HG02973 (cell line): ENCODE data around the gene ACKR4.
"Not testable (repeated sequence)": the region's sequence is repeated elsewhere in the genome, so short reads cannot be mapped to it uniquely, and the experiment has no call there.

Experiments
- ATAC-seq: cut with Tn5 transposase; IDR thresholded peaks from one replicate; pipeline ENCODE4 v1.9.1; 2021; ENCODE audit warnings: moderate library complexity; ENCODE audit not compliant: unreplicated experiment

The ACKR4 gene

DNA sequence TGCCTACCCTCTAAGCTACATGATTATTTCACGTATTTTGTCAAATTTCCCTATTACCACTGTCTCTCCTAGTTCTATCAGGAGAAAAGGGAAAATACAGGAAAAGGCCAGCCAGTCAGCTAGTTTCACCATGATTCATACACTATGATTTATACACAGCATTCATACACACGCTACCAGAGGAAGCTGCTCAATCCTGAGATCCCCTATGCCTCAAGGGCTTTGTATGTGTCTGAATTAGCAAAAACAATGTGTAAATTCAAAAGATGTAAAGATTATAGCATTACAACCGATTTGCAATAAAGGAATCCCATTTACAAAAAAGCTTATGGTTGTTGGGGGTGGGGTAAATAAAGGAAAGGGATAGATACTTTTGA, 3.1 kb upstream of the ACKR4 start:
- no peak for ATAC-seq

DNA sequence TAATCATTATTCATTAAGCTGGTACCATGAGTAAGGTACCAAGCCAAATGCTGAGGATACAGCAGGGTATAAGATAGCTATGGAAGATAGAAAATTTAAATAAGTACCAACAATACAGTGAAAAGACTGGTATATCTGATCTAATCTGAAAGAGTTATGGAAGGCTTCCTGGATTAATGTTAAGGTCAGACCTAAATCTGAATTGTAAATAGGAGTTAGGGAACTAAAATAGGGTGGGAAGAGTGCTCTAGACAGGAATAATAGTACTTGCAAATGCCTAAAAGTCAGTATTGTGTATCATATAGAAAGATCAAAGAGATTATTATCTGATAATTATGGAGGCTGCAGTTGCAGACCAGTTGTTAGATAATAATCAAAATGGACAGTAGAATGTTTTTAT, 2.6 kb upstream of the ACKR4 start:
- ATAC-seq, result no peak

DNA sequence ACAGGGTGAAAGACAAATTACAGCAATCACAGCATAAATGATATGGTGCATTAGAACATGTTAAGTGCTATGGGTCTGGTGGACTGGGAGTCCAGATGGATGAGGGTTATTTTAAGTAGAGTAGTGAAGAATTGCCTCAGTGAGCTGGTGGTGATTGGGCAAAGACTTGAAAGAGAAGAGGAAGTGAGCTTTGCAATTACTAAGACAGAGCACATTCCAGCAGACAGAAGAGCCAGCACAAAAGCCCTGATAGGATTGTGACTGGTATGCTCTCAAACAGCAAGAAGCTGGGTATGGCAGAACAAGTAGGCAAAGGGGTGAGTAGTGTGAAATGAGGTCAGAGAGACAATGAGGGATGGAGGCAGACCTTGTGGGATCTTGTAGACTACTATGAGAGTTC, 2.1 kb upstream of the ACKR4 start:
- no peak for ATAC-seq

DNA sequence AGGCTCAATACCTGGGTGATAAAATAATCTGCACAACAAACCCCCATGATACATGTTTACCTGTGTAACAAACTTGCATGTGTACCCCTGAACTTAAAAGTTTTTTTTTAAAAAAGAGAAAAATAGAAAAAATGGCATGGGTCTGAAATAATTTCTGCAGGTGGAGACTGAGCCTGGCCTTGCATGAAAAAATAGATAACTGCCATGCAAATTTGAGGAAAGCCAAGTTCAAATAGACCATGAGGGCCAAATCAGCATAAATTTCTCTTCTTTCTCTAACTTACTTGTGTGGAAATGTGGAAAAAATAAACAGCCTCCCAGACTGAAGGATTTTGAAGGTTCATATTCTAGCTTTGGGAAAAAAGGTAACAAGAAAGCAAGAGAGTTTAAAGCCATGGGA, 744 bp upstream of the ACKR4 start:
- no peak for ATAC-seq

DNA sequence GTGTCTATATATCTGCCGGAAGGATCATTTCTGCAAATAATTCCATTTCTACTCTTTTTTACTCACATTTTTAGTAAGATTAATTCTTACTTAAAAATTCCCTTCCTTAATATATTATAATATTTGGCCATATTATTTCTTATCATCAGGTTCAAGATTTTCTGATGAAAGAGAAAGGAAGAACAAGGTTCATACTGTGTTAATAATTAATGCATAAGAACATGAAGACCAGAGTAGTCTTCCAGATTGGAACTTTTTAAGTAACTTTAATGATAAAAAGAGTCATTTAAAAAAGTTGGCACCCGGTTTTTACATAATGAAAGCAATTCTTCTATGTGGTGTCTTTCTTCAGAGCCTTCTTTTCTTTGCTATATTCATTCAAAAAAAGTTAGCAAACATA, 590 bp downstream of the ACKR4 start:
- ATAC-seq, result no peak

DNA sequence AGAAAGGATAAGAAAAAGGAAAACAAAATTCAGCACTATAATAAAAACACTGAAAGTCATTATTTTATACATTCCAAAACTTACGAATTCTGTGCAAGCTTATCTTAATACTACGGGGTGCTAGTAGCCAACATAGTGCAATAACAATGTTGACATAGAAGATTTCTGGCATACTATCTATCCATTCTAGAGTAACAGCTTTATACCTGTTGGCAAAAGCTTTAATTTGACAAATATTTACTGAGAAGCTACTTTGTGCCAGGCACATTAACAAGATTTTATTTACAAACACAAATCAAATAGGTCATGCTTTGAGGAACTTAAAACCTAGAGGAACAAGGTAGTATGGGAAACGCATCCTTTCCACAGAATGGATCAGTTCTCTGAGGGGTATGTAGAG, 1.1 kb downstream of the ACKR4 start:
- no peak for ATAC-seq

DNA sequence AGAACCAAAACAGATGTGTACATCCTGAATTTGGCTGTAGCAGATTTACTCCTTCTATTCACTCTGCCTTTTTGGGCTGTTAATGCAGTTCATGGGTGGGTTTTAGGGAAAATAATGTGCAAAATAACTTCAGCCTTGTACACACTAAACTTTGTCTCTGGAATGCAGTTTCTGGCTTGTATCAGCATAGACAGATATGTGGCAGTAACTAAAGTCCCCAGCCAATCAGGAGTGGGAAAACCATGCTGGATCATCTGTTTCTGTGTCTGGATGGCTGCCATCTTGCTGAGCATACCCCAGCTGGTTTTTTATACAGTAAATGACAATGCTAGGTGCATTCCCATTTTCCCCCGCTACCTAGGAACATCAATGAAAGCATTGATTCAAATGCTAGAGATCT, 3.5 kb downstream of the ACKR4 start:
- ATAC-seq, result not testable (repeated sequence)

DNA sequence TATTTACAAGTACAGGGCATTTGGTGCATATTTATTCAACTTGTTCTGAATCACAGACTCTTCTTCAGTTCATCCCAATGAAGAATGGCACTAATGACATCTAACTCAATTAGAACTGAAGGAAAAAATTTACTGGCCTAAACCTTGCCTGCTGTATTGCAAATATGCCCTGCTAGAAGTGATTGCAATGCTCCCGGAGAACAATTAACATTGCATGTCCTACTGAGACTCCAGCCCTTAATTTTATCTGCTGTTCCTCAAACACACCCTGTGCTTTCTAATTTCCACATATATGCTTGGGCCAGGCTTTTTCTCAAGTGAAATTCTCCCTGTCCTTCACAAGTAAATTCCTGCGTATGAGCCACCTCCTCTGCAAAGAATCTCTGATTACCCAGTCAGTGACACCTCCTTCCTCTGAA, 8.3 kb downstream of the ACKR4 start:
- ATAC-seq, result no peak

DNA sequence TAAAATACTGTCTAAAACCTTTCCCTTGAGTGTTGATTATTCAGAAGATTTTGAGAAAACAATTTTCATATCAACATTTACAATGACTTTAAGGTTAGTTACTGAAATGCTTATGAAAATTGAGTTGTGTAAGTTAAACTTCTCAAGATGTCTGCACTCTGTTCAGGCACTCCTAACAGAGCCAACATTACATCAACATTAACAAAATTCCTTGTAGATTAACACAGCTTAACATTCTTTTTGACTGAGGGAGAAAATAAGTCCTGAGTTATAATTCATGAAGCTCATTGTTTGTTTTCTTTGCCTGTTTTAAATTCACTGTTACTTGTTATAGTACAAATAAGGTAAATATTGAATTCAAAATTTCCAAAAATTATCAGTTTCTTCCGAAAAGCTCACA, 9.0 kb downstream of the ACKR4 start:
- ATAC-seq, result no peak

DNA sequence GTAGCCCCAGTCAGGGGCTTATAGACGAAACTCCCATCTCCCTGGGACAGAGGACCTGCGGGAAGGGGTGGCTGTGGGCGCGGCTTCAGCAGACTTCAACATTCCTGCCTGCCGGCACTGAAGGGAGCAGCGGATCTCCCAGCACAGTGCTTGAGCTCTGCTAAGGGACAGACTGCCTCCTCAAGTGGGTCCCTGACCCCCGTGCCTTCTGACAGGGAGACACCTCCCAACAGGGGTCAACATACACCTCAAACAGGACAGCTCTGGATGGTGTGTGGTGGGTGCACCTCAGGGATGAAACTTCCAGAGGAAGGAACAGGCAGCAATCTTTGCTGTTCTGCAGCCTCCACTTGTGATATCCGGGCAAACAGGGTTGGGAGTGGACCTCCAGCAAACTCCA, 9.6 kb downstream of the ACKR4 start:
- ATAC-seq, result not testable (repeated sequence)

DNA sequence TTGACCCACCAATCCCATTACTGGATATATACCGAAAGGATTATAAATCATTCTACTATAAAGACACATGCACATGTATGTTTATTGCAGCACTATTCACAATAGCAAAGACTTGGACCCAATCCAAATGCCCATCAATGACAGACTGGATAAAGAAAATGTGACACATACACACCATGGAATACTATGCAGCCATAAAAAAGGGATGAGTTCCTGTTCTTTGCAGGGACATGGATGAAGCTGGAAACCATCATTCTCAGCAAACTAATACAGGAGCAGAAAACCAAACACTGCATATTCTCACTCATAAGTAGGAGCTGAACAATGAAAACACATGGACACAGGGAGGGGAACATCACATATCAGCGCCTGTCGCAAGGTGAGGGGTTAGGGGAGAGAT, 18.2 kb downstream of the ACKR4 start:
- ATAC-seq, result not testable (repeated sequence)

DNA sequence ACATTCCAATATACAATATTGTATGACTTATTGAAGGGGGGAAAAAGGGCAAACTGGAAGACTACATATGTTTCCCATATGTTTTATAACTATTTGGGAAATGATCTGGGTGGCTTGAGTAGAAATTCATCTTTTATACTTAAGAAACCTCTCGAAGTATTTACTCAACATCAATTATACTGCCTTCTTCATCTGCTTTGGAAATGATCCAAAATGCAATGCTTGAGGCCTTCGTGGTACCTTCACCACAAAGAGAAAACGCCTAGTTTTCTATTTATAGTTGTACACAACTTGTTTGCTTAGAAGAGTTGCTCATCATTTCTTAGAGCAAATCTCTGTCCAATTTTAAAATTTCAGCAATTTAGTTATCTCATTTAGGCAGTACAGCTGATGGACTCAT, 18.8 kb downstream of the ACKR4 start:
- no peak for ATAC-seq

DNA sequence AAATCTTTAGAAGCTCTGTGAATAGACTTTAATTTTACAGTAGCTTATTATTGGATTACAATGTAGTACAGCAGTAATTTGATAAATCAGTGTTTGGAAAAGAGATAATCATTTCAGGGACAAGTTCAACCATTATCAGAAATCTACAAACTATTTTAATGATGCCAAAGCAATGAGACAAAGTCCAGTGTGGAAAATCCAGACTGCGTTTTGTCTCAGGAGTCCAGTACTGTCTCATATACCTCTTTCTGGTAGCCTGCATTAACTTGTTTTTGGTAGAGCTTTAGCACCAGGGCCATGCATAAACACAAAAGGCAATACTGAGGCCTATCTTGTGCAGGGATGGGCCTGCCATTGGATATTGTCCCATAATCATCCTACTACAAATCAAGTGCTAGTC, 19.7 kb downstream of the ACKR4 start:
- no peak for ATAC-seq

DNA sequence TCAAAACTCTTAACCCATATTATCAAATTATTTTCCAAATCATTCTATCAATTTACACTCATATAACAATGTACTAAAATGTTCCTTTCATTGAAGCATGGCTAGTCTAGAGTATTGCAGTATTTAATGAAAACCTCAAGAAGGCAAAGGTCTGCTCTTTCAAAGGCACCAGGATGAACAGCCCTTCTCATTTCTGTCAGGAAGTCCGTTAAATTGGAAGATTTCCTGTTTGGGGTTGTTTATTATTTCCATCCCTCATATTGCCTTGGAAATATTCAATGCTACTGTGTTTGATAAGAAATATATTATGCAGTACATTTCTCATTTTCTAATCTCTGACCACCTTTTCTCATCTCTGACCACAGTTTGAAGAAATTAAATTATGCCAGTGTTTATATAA, 25.1 kb downstream of the ACKR4 start:
- no peak for ATAC-seq

DNA sequence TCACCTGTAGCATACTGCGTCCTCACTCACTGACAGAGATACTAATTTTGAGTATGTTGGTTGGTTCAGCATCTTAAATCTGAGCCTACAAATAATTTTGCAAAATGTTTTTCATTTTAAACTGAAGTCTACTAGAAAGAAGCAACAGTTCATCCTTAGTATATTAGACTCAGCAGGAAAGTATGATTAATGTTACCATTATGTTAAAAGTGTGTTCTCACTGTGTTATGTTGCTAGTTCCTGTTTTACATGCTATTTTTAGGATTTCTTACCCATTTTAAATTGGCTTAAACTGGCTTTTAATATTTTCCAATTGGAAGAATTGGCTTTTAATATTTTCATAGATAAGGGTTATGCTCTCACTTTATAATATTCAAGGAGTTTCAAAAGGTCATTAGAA, 25.7 kb downstream of the ACKR4 start:
- ATAC-seq, result no peak

DNA sequence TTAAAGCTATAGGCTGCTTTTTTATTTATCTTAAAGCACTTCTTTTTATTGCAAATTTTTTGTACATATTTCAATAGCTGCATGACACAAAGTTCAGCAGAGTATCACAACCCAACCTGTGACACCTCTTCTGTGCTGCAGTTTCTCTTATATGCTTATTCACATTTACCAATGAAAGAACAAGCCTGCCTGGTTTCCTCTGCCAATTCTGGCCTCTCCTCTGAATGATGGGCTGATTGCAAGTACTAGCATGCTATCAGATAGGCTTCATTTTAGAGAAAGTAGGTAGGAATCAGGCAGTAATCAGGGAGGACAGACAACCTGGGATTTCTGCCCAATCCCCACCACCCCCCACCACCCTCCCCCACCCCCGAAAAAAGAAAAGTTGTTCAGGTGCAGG, 26.6 kb downstream of the ACKR4 start:
- ATAC-seq, result no peak

DNA sequence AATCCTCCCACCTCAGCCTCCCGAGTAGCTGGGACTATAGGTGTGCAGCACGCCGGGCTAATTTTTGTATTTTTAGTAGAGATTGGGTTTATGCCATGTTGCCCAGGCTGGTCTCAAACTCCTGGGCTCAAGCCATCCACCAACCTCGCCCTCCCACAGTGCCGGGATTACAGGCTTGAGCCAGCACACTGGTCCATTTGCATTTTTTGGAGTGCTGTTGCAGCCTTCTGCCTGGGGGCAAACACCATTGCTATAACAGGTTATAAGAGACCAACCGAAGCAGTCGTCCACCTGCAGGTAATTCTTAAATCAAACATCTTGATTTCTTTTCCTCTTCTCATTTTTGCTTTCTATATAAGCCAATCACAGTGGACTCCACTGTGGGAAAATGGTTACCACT, 27.7 kb downstream of the ACKR4 start:
- ATAC-seq, result no peak

DNA sequence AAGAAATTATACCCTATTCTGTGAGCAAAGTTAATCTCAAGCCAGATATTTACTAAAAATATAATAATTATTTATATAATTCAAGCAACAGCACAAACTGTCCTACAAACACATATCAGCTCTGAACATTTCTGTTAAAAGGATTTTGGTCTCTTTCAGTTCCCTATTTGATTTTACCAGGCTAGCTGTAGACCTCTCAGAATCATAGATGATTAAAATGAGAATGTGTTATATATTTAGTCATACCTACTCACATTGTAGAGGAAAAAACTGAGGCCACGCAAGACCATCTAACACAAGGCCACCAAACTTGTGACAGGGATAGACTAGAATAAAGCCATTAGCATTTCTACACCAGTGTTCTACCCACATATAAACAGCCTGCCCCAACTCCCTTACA, 28.5 kb downstream of the ACKR4 start:
- ATAC-seq, result peak; percentile 87

DNA sequence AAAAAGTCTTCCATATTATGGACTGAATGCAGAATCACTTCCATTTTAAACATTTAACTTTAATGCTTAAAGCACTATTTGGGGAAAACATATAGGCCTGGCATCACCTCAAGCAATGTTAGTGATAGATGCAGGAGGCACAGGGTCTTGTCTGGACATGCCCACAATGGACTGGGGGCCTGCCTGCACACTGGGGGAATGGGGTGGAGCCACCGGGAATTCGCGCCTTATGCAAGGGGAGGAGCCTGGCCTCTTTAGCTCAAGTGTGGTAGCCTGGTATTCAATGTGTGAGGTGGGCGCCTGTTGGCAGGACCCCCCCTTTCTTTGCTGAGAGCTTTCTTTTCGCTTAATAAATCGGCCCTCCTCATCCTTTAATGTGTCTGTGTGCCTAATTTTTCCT, 29.9 kb downstream of the ACKR4 start:
- no peak for ATAC-seq

DNA sequence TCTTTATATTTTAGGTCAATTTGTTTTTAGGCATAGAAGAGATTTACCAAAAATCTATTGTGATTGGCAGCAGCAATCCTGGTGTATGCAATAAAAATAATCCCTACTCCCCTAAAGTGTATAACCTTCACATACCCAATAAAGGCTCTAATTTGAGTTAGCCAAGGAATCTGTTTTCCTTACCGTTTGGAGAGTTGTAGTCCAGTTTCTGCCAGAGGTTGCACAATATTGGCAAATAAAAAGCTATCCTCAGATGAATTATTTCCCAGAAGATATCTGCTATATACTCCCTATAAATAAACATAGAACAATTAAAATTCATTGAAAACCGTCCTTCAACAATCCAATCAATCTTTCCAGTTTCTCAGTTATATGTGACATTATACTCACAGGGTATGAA, 31.1 kb downstream of the ACKR4 start:
- no peak for ATAC-seq

DNA sequence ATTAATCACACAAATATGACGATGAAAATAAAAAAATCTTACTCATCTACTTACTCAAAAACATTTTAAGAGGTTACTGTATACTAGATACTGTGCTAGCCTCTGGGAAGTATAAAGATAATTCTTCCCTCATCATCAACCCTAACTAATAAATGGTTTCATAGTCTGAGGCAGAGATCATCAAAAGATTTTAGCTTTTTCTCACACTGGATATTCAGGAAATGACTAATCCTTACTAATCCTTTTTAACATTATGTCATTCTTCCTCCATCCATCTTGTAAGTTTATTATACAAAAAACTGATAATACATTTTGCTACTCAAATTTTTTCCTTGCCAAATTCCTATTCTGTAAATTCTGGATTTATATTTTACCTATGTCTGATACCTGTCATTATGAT, 32.9 kb downstream of the ACKR4 start:
- no peak for ATAC-seq

DNA sequence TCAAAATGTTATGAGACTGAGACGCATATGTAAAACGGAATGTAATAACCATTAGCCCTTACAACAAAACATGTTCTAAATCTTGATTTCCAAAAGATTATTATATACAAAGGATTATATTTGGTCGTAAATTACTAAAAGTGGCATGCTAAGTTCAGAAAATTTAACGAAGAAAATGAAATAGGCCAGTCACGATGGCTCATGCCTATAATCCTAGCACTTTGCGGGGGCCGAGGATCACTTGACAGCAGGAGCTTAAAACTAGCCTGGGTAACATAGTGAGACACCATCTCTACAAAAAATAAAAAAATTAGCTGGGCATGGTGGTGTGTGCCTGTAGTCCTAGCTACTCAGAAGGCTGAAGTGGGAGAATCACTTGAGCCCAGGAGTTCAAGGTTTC, 33.5 kb downstream of the ACKR4 start:
- no peak for ATAC-seq

DNA sequence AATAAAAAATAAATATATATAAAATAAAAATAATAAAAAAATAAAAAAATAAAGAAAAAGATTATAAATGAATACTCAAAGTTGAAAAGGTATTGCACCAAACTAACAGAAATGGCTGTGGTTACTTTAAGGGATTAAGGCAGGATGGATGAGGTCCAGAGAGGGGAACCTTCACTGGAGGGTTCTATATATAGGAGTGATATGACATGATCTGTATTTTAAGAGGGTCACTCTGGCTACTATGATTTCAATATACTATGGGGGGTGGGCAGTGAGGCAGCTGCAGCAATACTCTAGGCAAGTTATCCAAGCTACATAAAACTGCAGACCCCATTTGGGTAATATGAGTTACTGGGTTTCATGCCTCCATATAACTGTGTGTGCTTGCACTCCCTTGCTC, 38.0 kb downstream of the ACKR4 start:
- no peak for ATAC-seq

DNA sequence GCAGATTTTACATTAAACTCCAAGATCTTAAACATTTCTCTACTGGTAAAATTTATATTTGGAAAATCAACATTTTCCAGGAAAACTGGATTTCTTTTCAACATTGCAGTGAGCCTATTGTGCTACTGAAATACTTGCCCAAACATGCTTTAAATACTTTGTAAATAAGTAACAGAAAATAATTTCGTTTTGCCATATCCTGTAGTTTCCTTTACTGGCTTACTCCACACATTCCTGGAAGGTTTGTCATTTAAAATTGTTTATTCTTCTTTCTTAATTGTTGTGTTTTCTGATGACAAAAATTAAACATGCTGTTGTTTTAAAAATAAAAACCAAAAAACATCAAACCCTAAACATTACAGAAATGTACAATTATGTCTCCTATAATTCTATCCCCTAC, 40.5 kb downstream of the ACKR4 start:
- no peak for ATAC-seq
